ENCODE measurements around the gene NOC4L. TPM values are rescaled to one million over a fixed set of nuclear protein-coding genes. Genes with fewer than 3 reads are reported as not detected.

The NOC4L gene
- total and polyA plus RNA-seq, 2 donors (not counting 3 experiments of a cell fraction or from before 2014, with no cell fraction given), result 19.4 to 29.4 TPM

GRCh38 chr12:132095520-132096409 lies 48.5 kb upstream of the NOC4L start:
- dilution Hi-C loops (cut with MboI; ENCODE audit: extremely low pct_ligation_motif_present, low sequenced_read_pairs) (no loop called here), intact Hi-C loops (cut with micrococcal nuclease) (no loop called here)
- H3K9me1 ChIP-seq (replicated peaks; ENCODE audit: control insufficient read depth, extremely low read depth, insufficient read depth, low read length), result no peaks in the 10 kb centered on the region
- no peak overlapping the region for H2AFZ ChIP-seq (ENCODE audit: low read depth, low read length)
- BruUV-seq (replicated peaks), result no TSS peak
- H3K4me1 ChIP-seq (ENCODE audit: control insufficient read depth, extremely low read depth, insufficient read depth, low read length), result no peaks in the 10 kb centered on the region
- no peak for TF ChIP-seq JUN (IDR thresholded peaks at IDR 0.05; ENCODE audit: borderline replicate concordance, insufficient read depth, insufficient read length, low read depth)
- no peak for TF ChIP-seq GATA2 (IDR thresholded peaks at IDR 0.05; ENCODE audit: insufficient read depth, insufficient read length, low read depth, low read length)
- TF ChIP-seq, protein P1, sequence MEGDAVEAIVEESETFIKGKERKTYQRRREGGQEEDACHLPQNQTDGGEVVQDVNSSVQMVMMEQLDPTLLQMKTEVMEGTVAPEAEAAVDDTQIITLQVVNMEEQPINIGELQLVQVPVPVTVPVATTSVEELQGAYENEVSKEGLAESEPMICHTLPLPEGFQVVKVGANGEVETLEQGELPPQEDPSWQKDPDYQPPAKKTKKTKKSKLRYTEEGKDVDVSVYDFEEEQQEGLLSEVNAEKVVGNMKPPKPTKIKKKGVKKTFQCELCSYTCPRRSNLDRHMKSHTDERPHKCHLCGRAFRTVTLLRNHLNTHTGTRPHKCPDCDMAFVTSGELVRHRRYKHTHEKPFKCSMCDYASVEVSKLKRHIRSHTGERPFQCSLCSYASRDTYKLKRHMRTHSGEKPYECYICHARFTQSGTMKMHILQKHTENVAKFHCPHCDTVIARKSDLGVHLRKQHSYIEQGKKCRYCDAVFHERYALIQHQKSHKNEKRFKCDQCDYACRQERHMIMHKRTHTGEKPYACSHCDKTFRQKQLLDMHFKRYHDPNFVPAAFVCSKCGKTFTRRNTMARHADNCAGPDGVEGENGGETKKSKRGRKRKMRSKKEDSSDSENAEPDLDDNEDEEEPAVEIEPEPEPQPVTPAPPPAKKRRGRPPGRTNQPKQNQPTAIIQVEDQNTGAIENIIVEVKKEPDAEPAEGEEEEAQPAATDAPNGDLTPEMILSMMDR (IDR thresholded peaks at IDR 0.05; ENCODE audit: extremely low read depth in 1 of 2, insufficient read depth in 1 of 2, low read depth in 1 of 2, low read length in 2 of 2), result no peak
- TF ChIP-seq, protein P2, sequence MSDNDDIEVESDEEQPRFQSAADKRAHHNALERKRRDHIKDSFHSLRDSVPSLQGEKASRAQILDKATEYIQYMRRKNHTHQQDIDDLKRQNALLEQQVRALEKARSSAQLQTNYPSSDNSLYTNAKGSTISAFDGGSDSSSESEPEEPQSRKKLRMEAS (IDR thresholded peaks at IDR 0.05; ENCODE audit: insufficient read depth, insufficient read length), result no peak
- TF ChIP-seq MYC (IDR thresholded peaks at IDR 0.05; ENCODE audit: low read depth, low read length), result no peak
- no peak for TF ChIP-seq POLR2A (IDR thresholded peaks at IDR 0.05; ENCODE audit: low read depth, low read length)
- TF ChIP-seq EZH2 (IDR thresholded peaks at IDR 0.05; ENCODE audit: borderline replicate concordance, low read depth, low read length, severe bottlenecking), result no peak
- TF ChIP-seq POLR2AphosphoS5 (IDR thresholded peaks at IDR 0.05; ENCODE audit: insufficient read depth, low read depth, low read length), result no peak
- TF ChIP-seq FOS (IDR thresholded peaks at IDR 0.05; ENCODE audit: borderline replicate concordance, insufficient read depth, low read length), result no peak
- no peak overlapping the region for H3K4me3 ChIP-seq (replicated peaks in 1 of 3; ENCODE audit: insufficient read depth in 1 of 3, low read depth in 1 of 3, low read length in 3 of 3)
- H3K27ac ChIP-seq (ENCODE audit: insufficient read depth, low read depth, low read length), result no peak overlapping the region
- H3K79me2 ChIP-seq (ENCODE audit: control insufficient read depth, insufficient read depth, low read length), result peaks cover 5% of the 10 kb centered on the region
- H3K4me2 ChIP-seq (ENCODE audit: insufficient read depth, low read length), result no peak overlapping the region
- H3K36me3 ChIP-seq (ENCODE audit: control insufficient read depth in 2 of 2, extremely low read depth in 1 of 2, insufficient read depth in 2 of 2, low read length in 2 of 2), result peaks cover 0 to 10% of the 10 kb centered on the region in 2 experiments
- no peak for DNase-seq (ENCODE audit: low read depth, low spot score)
- no peaks in the 10 kb centered on the region for H4K20me1 ChIP-seq (replicated peaks; ENCODE audit: control insufficient read depth, extremely low read depth, insufficient read depth, low read length)
- ChIA-PET POLR2A (no interaction called here), CTCF (no interaction called here)
- H3K27me3 ChIP-seq (ENCODE audit: control insufficient read depth in 2 of 2, insufficient read depth in 2 of 2, low read length in 2 of 2), result no peaks in the 10 kb centered on the region
- no peaks in the 10 kb centered on the region for H3K9me3 ChIP-seq (replicated peaks; ENCODE audit: control insufficient read depth, insufficient read depth, low read length)
- H3K9ac ChIP-seq (replicated peaks; ENCODE audit: extremely low read depth, insufficient read depth, low read length), result no peak overlapping the region
- no peak for FAIRE-seq
